WI38 (cell line): Measurements from ENCODE around the gene ACSBG1.

Experiments used
- H3K4me3 ChIP-seq: 2 replicates; pipeline ENCODE4 v1.5.1; 2011; ENCODE audit warnings: low read depth, mild to moderate bottlenecking, control low read depth, low read length
- CTCF ChIP-seq: IDR thresholded peaks from 2 replicates; pipeline ENCODE4 v1.5.1; 2012; ENCODE audit warnings: low read depth, mild to moderate bottlenecking, control low read depth, low read length

Gene ACSBG1, protein sequence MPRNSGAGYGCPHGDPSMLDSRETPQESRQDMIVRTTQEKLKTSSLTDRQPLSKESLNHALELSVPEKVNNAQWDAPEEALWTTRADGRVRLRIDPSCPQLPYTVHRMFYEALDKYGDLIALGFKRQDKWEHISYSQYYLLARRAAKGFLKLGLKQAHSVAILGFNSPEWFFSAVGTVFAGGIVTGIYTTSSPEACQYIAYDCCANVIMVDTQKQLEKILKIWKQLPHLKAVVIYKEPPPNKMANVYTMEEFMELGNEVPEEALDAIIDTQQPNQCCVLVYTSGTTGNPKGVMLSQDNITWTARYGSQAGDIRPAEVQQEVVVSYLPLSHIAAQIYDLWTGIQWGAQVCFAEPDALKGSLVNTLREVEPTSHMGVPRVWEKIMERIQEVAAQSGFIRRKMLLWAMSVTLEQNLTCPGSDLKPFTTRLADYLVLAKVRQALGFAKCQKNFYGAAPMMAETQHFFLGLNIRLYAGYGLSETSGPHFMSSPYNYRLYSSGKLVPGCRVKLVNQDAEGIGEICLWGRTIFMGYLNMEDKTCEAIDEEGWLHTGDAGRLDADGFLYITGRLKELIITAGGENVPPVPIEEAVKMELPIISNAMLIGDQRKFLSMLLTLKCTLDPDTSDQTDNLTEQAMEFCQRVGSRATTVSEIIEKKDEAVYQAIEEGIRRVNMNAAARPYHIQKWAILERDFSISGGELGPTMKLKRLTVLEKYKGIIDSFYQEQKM

GRCh38 chr15:78234515-78235040, at the start of gene ACSBG1:
TSS of gene ACSBG1 (minus strand) at chr15:78234565. CDS start at chr15:78234501, 64 bp downstream.
- no peak within 1 kb of the TSS for H3K4me3 ChIP-seq
- TF ChIP-seq CTCF, result no peak

DNA sequence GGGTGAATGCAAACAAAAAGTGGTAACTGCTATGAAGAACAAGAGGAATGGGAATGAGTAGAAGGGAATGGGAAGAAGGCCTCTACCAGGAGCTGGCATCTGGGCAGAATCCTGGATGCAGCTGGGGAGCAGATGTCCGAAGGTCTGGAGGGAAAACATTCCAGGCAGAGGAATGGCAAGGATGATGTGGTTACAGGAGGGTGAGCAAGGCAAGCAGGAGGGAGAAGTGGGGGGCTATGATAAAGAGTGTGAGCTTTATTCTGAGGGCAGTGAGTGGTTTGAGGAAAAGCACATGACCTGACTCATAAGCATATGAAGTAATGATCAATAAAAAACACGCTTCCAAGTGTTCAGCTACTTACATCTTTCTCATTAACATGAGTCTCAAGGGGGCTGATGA, 48.0 kb upstream of the ACSBG1 start:
- TF ChIP-seq CTCF, result no peak
- no peak overlapping the region for H3K4me3 ChIP-seq

GRCh38 chr15:78280319-78281072, 46.1 kb upstream of the ACSBG1 start:
- H3K4me3 ChIP-seq, result no peak overlapping the region
- TF ChIP-seq CTCF, result no peak

DNA sequence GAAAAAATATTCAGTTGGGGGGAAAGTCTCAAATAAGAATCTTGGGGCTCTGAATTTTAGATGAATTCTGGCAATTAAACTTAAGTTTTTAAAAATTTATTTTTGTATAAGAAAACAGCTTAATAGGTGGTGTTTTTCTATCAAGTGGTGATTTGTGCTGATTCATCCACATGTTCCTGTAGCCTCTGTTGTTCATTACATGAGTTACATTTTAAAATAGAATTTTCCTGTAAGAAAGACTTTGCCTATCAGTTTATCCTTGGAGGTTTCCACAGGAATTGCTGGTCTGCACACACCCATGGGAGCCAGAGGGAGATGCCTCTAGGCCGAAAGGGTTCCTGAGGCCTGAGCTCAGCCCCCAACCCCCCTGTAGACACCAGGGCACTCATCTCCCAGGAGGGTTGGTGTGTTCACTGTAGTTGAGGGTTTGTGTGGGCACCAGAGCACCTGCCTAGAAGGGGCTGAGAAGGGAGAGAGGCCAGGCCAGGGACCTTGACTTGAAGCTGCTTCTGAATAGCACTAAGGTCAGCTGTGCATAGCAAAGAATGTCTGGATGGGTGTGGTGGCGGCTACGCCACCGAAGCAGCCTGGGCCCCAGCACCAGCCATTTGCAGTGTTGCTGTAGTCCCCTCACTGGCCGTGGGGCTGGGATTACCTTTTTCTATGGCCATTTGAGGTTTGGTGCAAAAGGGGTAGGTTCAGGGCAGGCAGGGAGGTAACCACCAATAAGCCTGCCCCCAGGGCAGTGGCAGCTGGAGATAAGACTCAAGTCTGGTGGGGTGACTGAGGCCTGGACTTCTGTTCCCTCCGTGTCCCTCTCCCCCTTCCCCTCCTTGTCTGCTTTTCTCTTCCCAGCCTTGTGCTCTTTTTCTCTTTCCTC, 41.9 kb upstream of the ACSBG1 start:
- no peak for TF ChIP-seq CTCF
- no peak overlapping the region for H3K4me3 ChIP-seq

GRCh38 chr15:78274994-78275393, 40.6 kb upstream of the ACSBG1 start:
- no peak for TF ChIP-seq CTCF
- H3K4me3 ChIP-seq, result no peak overlapping the region

- no peak overlapping the region for H3K4me3 ChIP-seq
These were observed 38.4 kb upstream of the ACSBG1 start for GRCh38 chr15:78272776-78273175.

More at GRCh38 chr15:78272776-78273175, 38.4 kb upstream of the ACSBG1 start:
- no peak for TF ChIP-seq CTCF
